Neural progenitor cell (in vitro differentiated cells): ENCODE data around the gene PHEX. TPM values are rescaled to one million over a fixed set of nuclear protein-coding genes. Genes with fewer than 3 reads are reported as not detected.

Experiments used
- DNase-seq: peaks from one replicate; pipeline ENCODE4 v3.0.0-alpha.2; 2016; ENCODE audit warnings: low spot score
- H2AFZ ChIP-seq: fragments of 200-600 bp; sonication (generic); replicated peaks from 2 replicates; pipeline ENCODE4 v1.6.1; 2016; ENCODE audit warnings: antibody characterized with exemption
- H3F3A ChIP-seq: fragments of 200-600 bp; sonication (generic); 2 replicates; pipeline ENCODE4 v1.6.1; 2016; ENCODE audit warnings: antibody characterized with exemption, low read depth
- H3K27ac ChIP-seq: fragments of 200-600 bp; sonication (generic); 2 replicates; pipeline ENCODE4 v1.5.1; 2016; ENCODE audit warnings: mild to moderate bottlenecking
- H3K27me3 ChIP-seq: fragments of 200-600 bp; sonication (generic); 2 replicates; pipeline ENCODE4 v1.6.1; 2016; ENCODE audit warnings: mild to moderate bottlenecking, moderate library complexity
- H3K36me3 ChIP-seq: fragments of 200-600 bp; sonication (generic); 2 replicates; pipeline ENCODE4 v1.5.1; 2016
- H3K4me1 ChIP-seq: fragments of 200-600 bp; sonication (generic); 2 replicates; pipeline ENCODE4 v1.6.1; 2016; ENCODE audit warnings: mixed run types
- H3K4me2 ChIP-seq: fragments of 200-600 bp; sonication (generic); 2 replicates; pipeline ENCODE4 v1.6.1; 2016
- H3K4me3 ChIP-seq: fragments of 200-600 bp; sonication (generic); 2 replicates; pipeline ENCODE4 v1.5.1; 2016
- H3K79me2 ChIP-seq: fragments of 200-600 bp; sonication (generic); 2 replicates; pipeline ENCODE4 v1.6.1; 2016; ENCODE audit warnings: low read depth
- H3K9ac ChIP-seq: fragments of 200-600 bp; sonication (generic); 2 replicates; pipeline ENCODE4 v1.6.1; 2016
- H3K9me3 ChIP-seq: fragments of 200-600 bp; sonication (generic); 2 replicates; pipeline ENCODE4 v1.5.1; 2016; ENCODE audit warnings: low read depth
- H4K20me1 ChIP-seq: fragments of 200-600 bp; sonication (generic); 2 replicates; pipeline ENCODE4 v1.6.1; 2016; ENCODE audit warnings: low read depth
- H3K27ac Mint-ChIP-seq: 3 replicates; pipeline ENCODE4 v1.8.0; 2021; ENCODE audit warnings: mixed read lengths
- H3K27me3 Mint-ChIP-seq: 2 replicates; pipeline ENCODE4 v1.8.0; 2022; ENCODE audit warnings: low read depth, mild to moderate bottlenecking, inconsistent platforms, moderate library complexity, mixed read lengths; ENCODE audit not compliant: insufficient read depth
- H3K36me3 Mint-ChIP-seq: 3 replicates; pipeline ENCODE4 v1.8.0; 2021; ENCODE audit warnings: mixed read lengths
- H3K4me1 Mint-ChIP-seq: 3 replicates; pipeline ENCODE4 v1.8.0; 2021; ENCODE audit warnings: mixed read lengths
- H3K4me3 Mint-ChIP-seq: 3 replicates; pipeline ENCODE4 v1.8.0; 2021; ENCODE audit warnings: mild to moderate bottlenecking, moderate library complexity, mixed read lengths
- H3K9me3 Mint-ChIP-seq: 3 replicates; pipeline ENCODE4 v1.8.0; 2020; ENCODE audit warnings: mixed read lengths
- EZH2 ChIP-seq: fragments of 200-600 bp; sonication (generic); IDR thresholded peaks from 2 replicates; pipeline ENCODE4 v1.6.1; 2017; ENCODE audit warnings: antibody characterized with exemption, mild to moderate bottlenecking, moderate library complexity
- EZH2phosphoT487 ChIP-seq: fragments of 200-600 bp; sonication (generic); IDR thresholded peaks from 2 replicates; pipeline ENCODE4 v1.6.1; 2017; ENCODE audit warnings: antibody characterized with exemption
- total RNA-seq: library from RNA; depleted of rRNA; stranded (reverse); fragments of >200 nt; gene quantifications from 2 replicates; pipeline ENCODE4 v1.2.3, GENCODE V29; 2015; ENCODE audit warnings: low replicate concordance
- TF ChIP-seq, protein P1 (sequence below): fragments of 200-600 bp; sonication (generic); IDR thresholded peaks from 2 replicates; pipeline ENCODE4 v1.5.1; 2017; ENCODE audit warnings: antibody characterized with exemption, mild to moderate bottlenecking

Gene PHEX
- total RNA-seq, 1 donor from 2014 or later, result 0.07 TPM

DNA sequence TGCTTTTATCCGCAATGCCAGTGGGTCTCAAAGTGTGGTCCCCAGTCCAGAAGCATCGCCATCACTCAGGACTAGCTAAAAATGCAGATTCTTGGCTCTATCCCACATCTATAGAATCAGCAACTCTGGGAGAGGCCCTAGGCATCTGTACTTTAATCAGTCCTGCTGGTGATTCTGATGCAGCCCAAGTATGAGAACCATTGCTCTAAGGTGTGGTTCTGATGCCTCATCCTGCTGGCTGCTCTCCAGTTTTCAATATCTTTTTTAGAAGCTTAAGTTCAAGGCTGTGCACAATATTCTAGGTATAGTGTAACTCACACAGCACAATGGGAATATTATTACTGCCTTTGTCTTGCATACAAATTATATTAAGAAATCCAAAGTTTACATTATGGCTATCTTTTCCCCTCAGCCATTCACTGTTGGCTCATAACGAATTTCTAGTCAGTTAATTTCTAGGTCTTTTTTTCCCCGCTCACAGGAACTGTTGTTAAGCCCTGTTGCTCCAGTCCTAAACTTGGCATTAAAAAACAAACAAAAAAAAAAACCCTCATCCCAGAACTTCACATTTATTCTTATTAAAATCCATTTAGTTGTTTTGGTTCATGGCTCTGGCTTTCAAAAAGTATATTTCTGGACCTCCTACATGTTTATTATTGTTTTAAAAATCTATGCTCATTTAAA lies 109.1 kb downstream of the PHEX start:
- H3K9ac ChIP-seq, result no peak overlapping the region
- Mint-ChIP-seq H3K4me3 (no peak overlapping the region), H3K27ac (no peak overlapping the region), H3K9me3 (no peaks in the 10 kb centered on the region), H3K36me3 (no peaks in the 10 kb centered on the region), H3K4me1 (peaks cover 6% of the 10 kb centered on the region), H3K27me3 (peaks cover 3% of the 10 kb centered on the region)
- no peak overlapping the region for H3K4me2 ChIP-seq
- no peak overlapping the region for H3K27ac ChIP-seq
- no peak overlapping the region for H3K4me3 ChIP-seq
- H3K79me2 ChIP-seq, result no peaks in the 10 kb centered on the region
- no peak overlapping the region for H2AFZ ChIP-seq
- no peaks in the 10 kb centered on the region for H3K9me3 ChIP-seq
- H3K36me3 ChIP-seq, result no peaks in the 10 kb centered on the region
- no peak for DNase-seq
- H4K20me1 ChIP-seq, result no peaks in the 10 kb centered on the region
- H3K4me1 ChIP-seq, result no peaks in the 10 kb centered on the region
- no peaks in the 10 kb centered on the region for H3F3A ChIP-seq
- TF ChIP-seq, protein P1, sequence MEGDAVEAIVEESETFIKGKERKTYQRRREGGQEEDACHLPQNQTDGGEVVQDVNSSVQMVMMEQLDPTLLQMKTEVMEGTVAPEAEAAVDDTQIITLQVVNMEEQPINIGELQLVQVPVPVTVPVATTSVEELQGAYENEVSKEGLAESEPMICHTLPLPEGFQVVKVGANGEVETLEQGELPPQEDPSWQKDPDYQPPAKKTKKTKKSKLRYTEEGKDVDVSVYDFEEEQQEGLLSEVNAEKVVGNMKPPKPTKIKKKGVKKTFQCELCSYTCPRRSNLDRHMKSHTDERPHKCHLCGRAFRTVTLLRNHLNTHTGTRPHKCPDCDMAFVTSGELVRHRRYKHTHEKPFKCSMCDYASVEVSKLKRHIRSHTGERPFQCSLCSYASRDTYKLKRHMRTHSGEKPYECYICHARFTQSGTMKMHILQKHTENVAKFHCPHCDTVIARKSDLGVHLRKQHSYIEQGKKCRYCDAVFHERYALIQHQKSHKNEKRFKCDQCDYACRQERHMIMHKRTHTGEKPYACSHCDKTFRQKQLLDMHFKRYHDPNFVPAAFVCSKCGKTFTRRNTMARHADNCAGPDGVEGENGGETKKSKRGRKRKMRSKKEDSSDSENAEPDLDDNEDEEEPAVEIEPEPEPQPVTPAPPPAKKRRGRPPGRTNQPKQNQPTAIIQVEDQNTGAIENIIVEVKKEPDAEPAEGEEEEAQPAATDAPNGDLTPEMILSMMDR, result no peak
- no peak for TF ChIP-seq EZH2
- TF ChIP-seq EZH2phosphoT487, result no peak
- no peaks in the 10 kb centered on the region for H3K27me3 ChIP-seq

DNA sequence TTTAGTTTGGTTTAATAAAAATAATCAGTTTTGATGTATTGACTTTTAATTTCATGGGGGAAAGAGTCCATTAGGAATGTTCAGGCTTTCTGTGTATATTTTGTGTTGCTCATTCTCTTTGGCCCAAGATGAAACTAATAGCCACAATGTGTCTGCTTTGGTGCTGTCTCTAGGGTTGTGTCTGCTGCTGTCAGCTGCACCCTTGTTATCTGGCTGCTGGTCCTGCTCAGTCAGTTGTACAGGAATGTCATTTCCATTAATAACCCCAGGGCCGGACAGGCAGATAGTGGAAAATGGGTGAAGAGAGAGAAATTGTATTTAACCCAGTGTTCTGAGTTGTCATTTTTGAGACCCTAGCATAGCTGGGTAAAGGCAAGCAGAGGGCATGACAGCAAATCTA lies 115.1 kb downstream of the PHEX start:
- Histone ChIP-seq H3K79me2 (no peaks in the 10 kb centered on the region), H3K27me3 (no peaks in the 10 kb centered on the region), H4K20me1 (no peaks in the 10 kb centered on the region), H3K27ac (no peak overlapping the region), H3K9me3 (no peaks in the 10 kb centered on the region), H3K4me2 (no peak overlapping the region), H3K4me3 (no peak overlapping the region), H2AFZ (no peak overlapping the region), H3K4me1 (no peaks in the 10 kb centered on the region), H3K9ac (no peak overlapping the region), H3K36me3 (no peaks in the 10 kb centered on the region), H3F3A (no peaks in the 10 kb centered on the region)
- no peak for DNase-seq
- H3K4me1 Mint-ChIP-seq, result no peaks in the 10 kb centered on the region
- no peak overlapping the region for H3K4me3 Mint-ChIP-seq
- no peaks in the 10 kb centered on the region for H3K27me3 Mint-ChIP-seq
- no peak overlapping the region for H3K27ac Mint-ChIP-seq
- no peaks in the 10 kb centered on the region for H3K9me3 Mint-ChIP-seq
- TF ChIP-seq EZH2 (no peak), EZH2phosphoT487 (no peak)
- TF ChIP-seq, protein P1, result no peak
- no peaks in the 10 kb centered on the region for H3K36me3 Mint-ChIP-seq

DNA sequence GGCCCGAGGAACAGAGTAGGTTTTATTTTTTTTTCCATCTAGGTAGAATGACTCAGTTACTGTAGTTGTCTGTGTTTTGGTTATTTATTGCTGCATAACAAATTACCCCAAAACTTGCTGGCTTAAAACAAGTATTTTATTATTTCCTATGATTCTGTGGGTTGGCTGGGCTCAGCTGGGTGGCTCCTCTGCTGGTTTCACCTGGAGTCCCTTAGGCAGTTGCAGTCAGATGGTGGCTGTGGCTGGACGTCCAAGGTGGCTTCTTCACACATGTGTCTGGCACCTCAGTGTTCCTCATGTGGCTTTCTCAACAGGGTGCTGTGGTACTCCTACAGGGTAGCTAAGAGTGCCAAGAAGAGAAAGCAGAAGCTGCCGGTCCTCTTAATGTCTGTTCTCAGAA lies 115.8 kb downstream of the PHEX start:
- H3F3A ChIP-seq, result no peaks in the 10 kb centered on the region
- H3K36me3 ChIP-seq, result no peaks in the 10 kb centered on the region
- no peak overlapping the region for H3K27ac Mint-ChIP-seq
- TF ChIP-seq EZH2 (no peak), EZH2phosphoT487 (no peak)
- TF ChIP-seq, protein P1, result no peak
- no peaks in the 10 kb centered on the region for H3K4me1 Mint-ChIP-seq
- DNase-seq, result no peak
- H3K4me3 Mint-ChIP-seq, result no peak overlapping the region
- no peak overlapping the region for H3K27ac ChIP-seq
- no peak overlapping the region for H3K4me3 ChIP-seq
- H2AFZ ChIP-seq, result no peak overlapping the region
- no peaks in the 10 kb centered on the region for H4K20me1 ChIP-seq
- H3K4me1 ChIP-seq, result no peaks in the 10 kb centered on the region
- H3K9me3 Mint-ChIP-seq, result no peaks in the 10 kb centered on the region
- no peaks in the 10 kb centered on the region for H3K27me3 Mint-ChIP-seq
- H3K27me3 ChIP-seq, result no peaks in the 10 kb centered on the region
- no peaks in the 10 kb centered on the region for H3K36me3 Mint-ChIP-seq
- H3K9ac ChIP-seq, result no peak overlapping the region
- H3K4me2 ChIP-seq, result no peak overlapping the region
- no peaks in the 10 kb centered on the region for H3K79me2 ChIP-seq
- no peaks in the 10 kb centered on the region for H3K9me3 ChIP-seq
